ENCODE results near the gene MROH2A.

The MROH2A gene

DNA sequence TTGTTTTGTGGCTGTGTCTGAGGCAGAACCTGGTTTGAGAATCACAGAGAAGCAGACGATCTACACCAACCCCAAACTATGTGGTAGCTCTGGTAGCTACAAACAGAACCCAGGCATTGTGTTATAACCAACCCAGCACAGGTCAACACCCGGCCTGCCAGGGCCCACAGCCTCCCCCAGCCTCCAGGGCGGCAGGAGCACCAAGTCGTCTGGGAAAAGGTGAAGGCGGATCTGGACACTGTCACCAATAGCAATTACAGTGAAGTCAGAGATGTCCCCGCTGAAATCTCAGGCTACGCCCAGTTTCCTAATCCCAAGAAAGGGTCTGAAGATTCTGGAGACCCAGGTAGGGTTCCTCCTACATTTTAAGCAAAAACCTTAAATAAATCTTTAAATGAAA, 72.6 kb downstream of the MROH2A start:
- Histone ChIP-seq H2AFZ (ENCODE audit: low read length, unreplicated experiment) (no peak overlapping the region), H3K4me1 (ENCODE audit: control insufficient read depth, insufficient read depth, low read length, unreplicated experiment) (peaks cover 12% of the 10 kb centered on the region), H3K36me3 (ENCODE audit: insufficient read depth, low read length) (peaks cover 11% of the 10 kb centered on the region), H3K27ac (ENCODE audit: low read depth, low read length) (no peak overlapping the region), H3K4me3 (ENCODE audit: low read depth, low read length) (no peak overlapping the region), H3K27me3 (ENCODE audit: insufficient read depth, low read length) (no peaks in the 10 kb centered on the region), H3K79me2 (ENCODE audit: control insufficient read depth, insufficient read depth, low read length, unreplicated experiment) (peaks cover 71% of the 10 kb centered on the region)

DNA sequence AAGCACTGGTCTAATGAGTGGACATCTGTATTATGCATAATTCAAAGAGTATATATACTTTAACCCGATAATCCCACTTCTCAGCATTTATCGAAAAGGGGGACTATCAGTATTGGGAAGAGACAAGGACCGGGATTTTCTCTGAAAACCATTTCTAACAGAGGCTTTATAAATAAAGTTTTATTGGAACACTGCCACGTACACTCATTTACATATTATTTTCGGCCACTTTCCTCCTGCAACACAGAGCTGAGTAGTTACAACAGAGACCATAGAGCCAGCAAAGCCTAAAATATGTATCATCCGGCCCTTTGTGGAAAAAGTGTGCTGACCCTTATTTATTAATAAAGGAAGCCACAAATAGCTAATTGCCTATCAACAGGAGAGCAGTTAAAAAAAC, 73.0 kb downstream of the MROH2A start:
- peaks cover 69% of the 10 kb centered on the region for H3K79me2 ChIP-seq (ENCODE audit: control insufficient read depth, insufficient read depth, low read length, unreplicated experiment)
- peaks cover 10% of the 10 kb centered on the region; the same call in 1 of the 2 replicates for H3K36me3 ChIP-seq (ENCODE audit: insufficient read depth, low read length)
- H3K27me3 ChIP-seq (ENCODE audit: insufficient read depth, low read length), result no peaks in the 10 kb centered on the region
- no peak overlapping the region for H3K27ac ChIP-seq (ENCODE audit: low read depth, low read length)
- H3K4me1 ChIP-seq (ENCODE audit: control insufficient read depth, insufficient read depth, low read length, unreplicated experiment), result peaks cover 12% of the 10 kb centered on the region
- H2AFZ ChIP-seq (ENCODE audit: low read length, unreplicated experiment), result no peak overlapping the region
- H3K4me3 ChIP-seq (ENCODE audit: low read depth, low read length), result no peak overlapping the region

DNA sequence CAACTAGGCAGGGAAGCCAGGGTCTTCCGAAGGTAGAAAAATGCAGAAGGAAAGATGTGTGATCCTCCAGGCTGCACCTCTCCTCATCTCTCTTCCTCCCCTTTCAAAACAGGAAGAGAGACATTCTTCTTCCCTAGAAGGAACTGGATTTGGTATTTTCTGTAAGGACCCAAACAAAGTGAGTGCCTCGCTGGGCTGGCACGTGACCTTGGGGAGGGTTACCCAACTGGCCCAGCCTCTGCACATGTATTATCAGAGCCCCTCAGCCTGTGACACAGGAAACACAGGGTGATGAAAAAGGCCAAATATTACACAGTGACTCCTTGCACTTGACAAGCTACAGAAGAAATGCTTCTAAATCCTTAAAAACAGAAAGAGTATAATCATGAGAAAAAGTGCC, 73.9 kb downstream of the MROH2A start:
- H3K27ac ChIP-seq (ENCODE audit: low read depth, low read length), result no peak overlapping the region
- peaks cover 12% of the 10 kb centered on the region for H3K4me1 ChIP-seq (ENCODE audit: control insufficient read depth, insufficient read depth, low read length, unreplicated experiment)
- H2AFZ ChIP-seq (ENCODE audit: low read length, unreplicated experiment), result peak overlapping the region; percentile 58
- H3K79me2 ChIP-seq (ENCODE audit: control insufficient read depth, insufficient read depth, low read length, unreplicated experiment), result peaks cover 61% of the 10 kb centered on the region
- no peaks in the 10 kb centered on the region for H3K27me3 ChIP-seq (ENCODE audit: insufficient read depth, low read length)
- H3K4me3 ChIP-seq (ENCODE audit: low read depth, low read length), result peak overlapping the region; percentile 97
- peaks cover 10% of the 10 kb centered on the region; the same call in 1 of the 2 replicates for H3K36me3 ChIP-seq (ENCODE audit: insufficient read depth, low read length)

DNA sequence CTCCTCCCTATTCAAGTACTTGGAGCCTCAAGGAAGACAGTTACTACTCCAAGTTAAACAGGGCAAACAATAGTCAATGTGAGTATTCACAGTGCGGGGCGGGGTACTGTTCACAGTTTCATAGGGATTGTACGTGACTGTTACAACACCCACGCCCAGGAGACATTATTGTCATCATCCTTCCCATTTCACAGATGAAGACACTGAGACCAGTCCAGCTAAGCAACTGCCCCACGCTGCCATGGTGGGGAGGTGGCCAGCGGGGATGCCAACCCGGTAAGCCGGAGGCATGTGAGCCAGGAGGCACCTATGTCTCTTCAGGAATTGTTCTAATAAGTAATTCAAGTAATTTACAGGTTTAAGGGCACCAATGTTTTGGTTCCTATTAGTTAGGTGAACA, 75.2 kb downstream of the MROH2A start:
- Histone ChIP-seq H2AFZ (ENCODE audit: low read length, unreplicated experiment) (no peak overlapping the region), H3K27me3 (ENCODE audit: insufficient read depth, low read length) (no peaks in the 10 kb centered on the region), H3K27ac (ENCODE audit: low read depth, low read length) (no peak overlapping the region), H3K4me3 (ENCODE audit: low read depth, low read length) (peak overlapping the region; percentile 97), H3K36me3 (ENCODE audit: insufficient read depth, low read length) (peaks cover 7% of the 10 kb centered on the region; the same call in 1 of the 2 replicates), H3K4me1 (ENCODE audit: control insufficient read depth, insufficient read depth, low read length, unreplicated experiment) (peaks cover 12% of the 10 kb centered on the region), H3K79me2 (ENCODE audit: control insufficient read depth, insufficient read depth, low read length, unreplicated experiment) (peaks cover 55% of the 10 kb centered on the region)

DNA sequence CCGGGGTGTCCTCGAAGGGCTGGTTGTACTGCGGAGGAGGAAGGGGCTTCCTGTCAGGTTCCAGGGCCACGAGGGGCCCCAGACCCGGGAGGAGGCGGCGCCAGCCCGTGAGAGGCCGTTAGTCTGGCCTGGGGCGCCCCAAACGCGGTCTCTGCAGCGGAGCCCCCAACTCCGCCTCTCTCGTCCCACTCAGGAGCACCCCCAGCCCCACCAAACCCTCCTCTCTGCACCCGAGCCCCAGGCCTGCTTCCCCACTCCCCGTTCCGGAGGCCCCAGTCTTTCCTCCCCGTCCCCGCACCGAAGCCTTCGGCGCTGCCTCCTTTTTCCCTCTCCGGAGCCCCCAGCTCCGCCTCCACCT, 75.7 kb downstream of the MROH2A start:
- Histone ChIP-seq H3K79me2 (ENCODE audit: control insufficient read depth, insufficient read depth, low read length, unreplicated experiment) (peaks cover 54% of the 10 kb centered on the region), H3K4me3 (ENCODE audit: low read depth, low read length) (peak overlapping the region; percentile 97), H3K4me1 (ENCODE audit: control insufficient read depth, insufficient read depth, low read length, unreplicated experiment) (peaks cover 12% of the 10 kb centered on the region), H2AFZ (ENCODE audit: low read length, unreplicated experiment) (peak overlapping the region; percentile 87), H3K36me3 (ENCODE audit: insufficient read depth, low read length) (0 out of 2 replicates have a peak, but pooled peaks cover 6% of the 10 kb centered on the region), H3K27ac (ENCODE audit: low read depth, low read length) (peak overlapping the region; percentile 24; the same call in 1 of the 2 replicates), H3K27me3 (ENCODE audit: insufficient read depth, low read length) (no peaks in the 10 kb centered on the region)

DNA sequence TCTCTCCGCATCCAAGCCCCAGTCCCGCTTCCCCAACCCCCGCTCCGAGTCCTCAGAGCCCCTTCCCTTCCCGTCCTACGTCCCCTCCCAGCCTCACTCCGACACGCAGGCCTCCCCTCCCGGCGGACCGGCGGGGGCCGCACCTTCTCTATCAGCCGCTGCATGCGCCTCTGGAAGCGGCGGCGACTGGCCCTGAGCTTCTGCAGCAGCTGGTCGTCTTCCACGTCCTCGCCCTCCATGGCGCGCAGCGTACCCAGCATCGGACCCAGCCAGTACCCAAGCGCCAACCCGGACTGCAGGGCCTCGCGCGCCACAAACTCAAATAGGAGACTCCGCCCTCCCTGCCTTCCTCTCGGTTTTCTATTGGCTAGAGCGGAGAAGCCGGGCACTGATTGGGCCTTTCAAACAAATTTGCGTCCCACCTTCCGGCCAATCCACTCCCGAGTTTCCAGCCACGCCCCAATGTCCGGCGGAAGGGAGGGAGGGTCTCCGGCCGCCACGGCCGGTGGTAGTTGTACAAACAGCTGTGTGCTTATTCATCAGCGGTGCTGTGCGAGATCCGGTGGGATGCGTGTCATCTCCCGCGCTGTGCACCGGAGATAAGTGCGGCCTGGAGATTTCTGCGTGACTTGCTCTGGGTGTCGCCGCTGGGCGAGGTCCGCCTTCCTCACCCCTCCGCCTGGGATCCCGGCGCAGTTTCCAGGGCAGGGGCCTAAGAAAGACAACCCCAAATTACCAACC, 76.3 kb downstream of the MROH2A start, which contains the start of gene HJURP:
Gene HJURP (minus strand): TSS at position 295 of the 741 bp plus-strand sequence. CDS start 35 bp downstream, at position 260.
- H3K36me3 ChIP-seq (ENCODE audit: insufficient read depth, low read length), result 0 out of 2 replicates have a peak, but pooled peaks cover 3% of the 10 kb centered on the region
- peak within 1 kb of the TSS; percentile 97 for H3K4me3 ChIP-seq (ENCODE audit: low read depth, low read length)
- no peaks in the 10 kb centered on the region for H3K27me3 ChIP-seq (ENCODE audit: insufficient read depth, low read length)
- peak within 1 kb of the TSS; percentile 43 for H3K27ac ChIP-seq (ENCODE audit: low read depth, low read length)
- H3K4me1 ChIP-seq (ENCODE audit: control insufficient read depth, insufficient read depth, low read length, unreplicated experiment), result peaks cover 12% of the 10 kb centered on the region
- peaks cover 49% of the 10 kb centered on the region for H3K79me2 ChIP-seq (ENCODE audit: control insufficient read depth, insufficient read depth, low read length, unreplicated experiment)
- H2AFZ ChIP-seq (ENCODE audit: low read length, unreplicated experiment), result peak within 1 kb of the TSS; percentile 87

DNA sequence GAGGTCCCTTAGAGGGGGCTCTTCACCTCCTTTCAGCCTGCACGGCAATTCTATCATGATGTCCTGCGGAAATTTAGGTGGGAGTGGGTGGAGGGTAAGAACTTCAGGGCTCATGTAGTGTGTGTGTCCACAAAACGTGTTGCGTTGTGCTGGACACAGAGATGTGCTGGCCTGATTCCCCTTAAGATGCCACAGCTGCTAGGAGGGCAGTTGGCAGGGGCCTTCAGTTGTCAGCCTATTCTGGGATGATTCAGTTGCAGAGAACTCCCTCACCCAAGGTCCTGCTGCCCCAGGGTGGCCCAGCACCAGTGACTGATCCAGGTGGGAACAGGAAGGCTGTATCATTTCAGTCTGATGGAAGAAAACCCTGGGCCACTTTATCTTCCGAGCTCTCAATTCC, 77.2 kb downstream of the MROH2A start:
- Histone ChIP-seq H3K27me3 (ENCODE audit: insufficient read depth, low read length) (no peaks in the 10 kb centered on the region), H3K4me1 (ENCODE audit: control insufficient read depth, insufficient read depth, low read length, unreplicated experiment) (peaks cover 12% of the 10 kb centered on the region), H3K36me3 (ENCODE audit: insufficient read depth, low read length) (0 out of 2 replicates have a peak, but pooled peaks cover 3% of the 10 kb centered on the region), H3K27ac (ENCODE audit: low read depth, low read length) (peak overlapping the region; percentile 43; the same call in 1 of the 2 replicates), H3K4me3 (ENCODE audit: low read depth, low read length) (peak overlapping the region; percentile 97), H2AFZ (ENCODE audit: low read length, unreplicated experiment) (no peak overlapping the region), H3K79me2 (ENCODE audit: control insufficient read depth, insufficient read depth, low read length, unreplicated experiment) (peaks cover 39% of the 10 kb centered on the region)

DNA sequence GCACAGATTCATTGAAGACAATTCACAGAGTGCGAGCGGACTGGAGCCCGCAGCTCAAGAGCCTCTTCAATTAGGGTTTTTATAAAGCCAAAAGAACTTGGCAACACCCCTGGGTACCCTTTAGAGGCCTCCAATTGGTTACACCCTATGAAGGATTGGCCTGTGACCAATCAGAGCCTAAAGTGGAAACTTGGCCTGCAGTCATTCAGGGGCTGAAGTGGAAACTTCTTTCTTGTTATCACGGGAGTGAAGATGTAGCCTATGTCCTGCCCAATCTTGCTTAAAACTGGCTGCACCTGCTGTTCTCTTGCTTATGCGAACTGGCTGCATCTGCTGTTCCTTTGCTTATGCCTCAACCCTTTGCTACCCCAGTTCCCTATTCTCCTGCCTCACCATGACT, 78.1 kb downstream of the MROH2A start:
- Histone ChIP-seq H3K27me3 (ENCODE audit: insufficient read depth, low read length) (no peaks in the 10 kb centered on the region), H3K79me2 (ENCODE audit: control insufficient read depth, insufficient read depth, low read length, unreplicated experiment) (peaks cover 31% of the 10 kb centered on the region), H2AFZ (ENCODE audit: low read length, unreplicated experiment) (no peak overlapping the region), H3K4me3 (ENCODE audit: low read depth, low read length) (no peak overlapping the region), H3K36me3 (ENCODE audit: insufficient read depth, low read length) (0 out of 2 replicates have a peak, but pooled peaks cover 1% of the 10 kb centered on the region), H3K27ac (ENCODE audit: low read depth, low read length) (no peak overlapping the region), H3K4me1 (ENCODE audit: control insufficient read depth, insufficient read depth, low read length, unreplicated experiment) (peaks cover 12% of the 10 kb centered on the region)

DNA sequence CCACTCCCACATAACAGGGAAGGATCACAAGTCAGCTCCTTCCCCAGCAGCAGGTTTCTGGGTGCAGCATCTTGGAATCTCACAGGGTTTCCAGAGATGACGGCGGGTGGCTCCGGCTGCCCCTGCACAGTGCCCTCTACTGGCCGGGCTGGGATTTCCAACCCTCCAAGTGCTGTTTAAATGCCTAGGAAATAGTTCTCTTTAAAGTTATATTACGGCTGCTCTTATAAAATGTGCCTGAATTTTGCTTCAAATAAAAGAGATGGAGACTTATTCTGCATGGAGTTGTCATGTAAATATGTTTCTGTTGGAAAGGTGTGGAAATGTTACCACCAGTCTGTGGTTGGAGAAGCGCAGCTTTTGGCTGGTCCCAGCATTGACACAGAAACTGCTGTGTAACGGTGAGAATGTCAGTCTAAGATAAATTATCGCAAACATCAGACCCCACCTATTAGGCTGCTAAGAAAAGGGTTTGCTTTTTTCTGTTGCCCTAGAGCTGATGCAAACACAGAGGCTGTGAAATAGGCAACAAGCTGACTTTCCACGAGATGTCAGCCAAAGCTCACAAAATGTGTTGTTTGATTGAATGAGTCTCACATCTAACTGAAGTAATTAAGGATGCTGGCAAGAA, 79.5 kb downstream of the MROH2A start:
- Histone ChIP-seq H3K36me3 (ENCODE audit: insufficient read depth, low read length) (no peaks in the 10 kb centered on the region), H3K4me1 (ENCODE audit: control insufficient read depth, insufficient read depth, low read length, unreplicated experiment) (peaks cover under 1% of the 10 kb centered on the region), H3K79me2 (ENCODE audit: control insufficient read depth, insufficient read depth, low read length, unreplicated experiment) (peaks cover 17% of the 10 kb centered on the region), H2AFZ (ENCODE audit: low read length, unreplicated experiment) (no peak overlapping the region), H3K4me3 (ENCODE audit: low read depth, low read length) (no peak overlapping the region), H3K27ac (ENCODE audit: low read depth, low read length) (no peak overlapping the region), H3K27me3 (ENCODE audit: insufficient read depth, low read length) (no peaks in the 10 kb centered on the region)

DNA sequence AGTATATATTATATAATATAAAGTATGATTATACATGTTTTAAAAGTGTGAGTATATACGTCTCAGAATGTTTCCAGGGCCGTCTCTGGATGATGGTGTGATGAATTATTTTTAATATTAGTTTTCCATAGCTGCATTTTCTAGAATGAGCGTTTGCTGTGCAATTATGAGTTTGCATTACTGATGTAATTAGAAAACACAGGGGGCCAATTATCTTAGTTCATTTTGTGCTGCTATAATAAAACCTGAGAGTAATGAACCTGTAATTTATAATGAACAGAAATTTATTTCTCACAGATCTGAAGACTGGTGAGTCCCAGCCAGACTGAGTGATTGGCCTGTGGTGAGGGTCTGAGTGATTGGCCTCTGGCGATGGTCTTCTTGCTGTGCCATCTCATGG, 80.2 kb downstream of the MROH2A start:
- H3K27me3 ChIP-seq (ENCODE audit: insufficient read depth, low read length), result no peaks in the 10 kb centered on the region
- no peak overlapping the region for H3K27ac ChIP-seq (ENCODE audit: low read depth, low read length)
- no peaks in the 10 kb centered on the region for H3K36me3 ChIP-seq (ENCODE audit: insufficient read depth, low read length)

More for the DNA sequence above, 80.2 kb downstream of the MROH2A start:
- Histone ChIP-seq H3K4me1 (ENCODE audit: control insufficient read depth, insufficient read depth, low read length, unreplicated experiment) (no peaks in the 10 kb centered on the region), H3K79me2 (ENCODE audit: control insufficient read depth, insufficient read depth, low read length, unreplicated experiment) (peaks cover 10% of the 10 kb centered on the region), H3K4me3 (ENCODE audit: low read depth, low read length) (no peak overlapping the region), H2AFZ (ENCODE audit: low read length, unreplicated experiment) (no peak overlapping the region)

All from ACC112 (cell line).